Liver (tissue), 9 donors: Measurements from ENCODE around the gene SCNN1B. TPM values are rescaled to one million over a fixed set of nuclear protein-coding genes. Genes with fewer than 3 reads are reported as not detected.

ENCODE experiments used
- DNase-seq: peaks from one replicate; pipeline ENCODE4 v3.0.0-alpha.2; 2017; ENCODE audit warnings: low spot score
- H3K27ac ChIP-seq, 2 donors: one replicate each; pipeline ENCODE4 v1.7.0; 2013; ENCODE audit warnings: inconsistent platforms in 2 of 2, low read length in 2 of 2, control low read depth in 1 of 2, low read depth in 1 of 2, mild to moderate bottlenecking in 1 of 2
- H3K27me3 ChIP-seq, 4 donors: one replicate each; pipeline versions ENCODE4 v1.6.1 to v1.7.0; 2013; ENCODE audit warnings: low read length in 3 of 4, inconsistent platforms in 1 of 4, mild to moderate bottlenecking in 1 of 4, moderate library complexity in 1 of 4; ENCODE audit not compliant: control insufficient read depth in 4 of 4, insufficient read depth in 4 of 4
- H3K36me3 ChIP-seq, 4 donors: one replicate each; pipeline versions ENCODE4 v1.6.1 to v1.7.0; 2013; ENCODE audit warnings: low read length in 3 of 4, mild to moderate bottlenecking in 3 of 4, low read depth in 1 of 4, moderate library complexity in 1 of 4; ENCODE audit not compliant: control insufficient read depth in 4 of 4, insufficient read depth in 3 of 4
- H3K4me1 ChIP-seq, 4 donors: one replicate each; pipeline versions ENCODE4 v1.6.1 to v1.7.0; 2013; ENCODE audit warnings: low read length in 3 of 4, mild to moderate bottlenecking in 3 of 4, moderate library complexity in 1 of 4; ENCODE audit not compliant: control insufficient read depth in 4 of 4, insufficient read depth in 4 of 4
- H3K4me3 ChIP-seq, 3 donors: one replicate each; pipeline versions ENCODE4 v1.6.1 to v1.7.0; 2013; ENCODE audit warnings: low read length in 3 of 3, control low read depth in 1 of 3, low read depth in 1 of 3, mild to moderate bottlenecking in 1 of 3
- H3K9ac ChIP-seq, 2 donors: one replicate each; pipeline ENCODE4 v1.7.0; 2013; ENCODE audit warnings: low read length in 2 of 2, mild to moderate bottlenecking in 2 of 2, moderate library complexity in 2 of 2, control low read depth in 1 of 2, low read depth in 1 of 2
- H3K9me3 ChIP-seq, 4 donors: one replicate each; pipeline versions ENCODE4 v1.6.1 to v1.7.0; 2013; ENCODE audit warnings: low read length in 3 of 4; ENCODE audit not compliant: control insufficient read depth in 4 of 4
- CTCF ChIP-seq: fragments of 150-350 bp; IDR thresholded peaks from 2 replicates; pipeline ENCODE4 v1.5.1; 2017; ENCODE audit warnings: improper control_type of control experiment, low read depth, low read length; ENCODE audit not compliant: missing input control
- EGR1 ChIP-seq, 2 donors: IDR thresholded peaks; 2 replicates each; pipeline ENCODE4 v1.6.1; 2016 to 2018; ENCODE audit warnings: antibody characterized with exemption in 2 of 2, low read depth in 2 of 2
- FOXA2 ChIP-seq: IDR thresholded peaks from 2 replicates; pipeline ENCODE4 v1.6.1; 2016; ENCODE audit warnings: antibody characterized with exemption
- GABPA ChIP-seq, 2 donors: IDR thresholded peaks in 1 of 2; conservative IDR thresholded peaks in 1 of 2; 2 replicates each; pipeline ENCODE4 v1.6.1; 2016; ENCODE audit warnings: antibody characterized with exemption in 2 of 2, mild to moderate bottlenecking in 1 of 2, moderate library complexity in 1 of 2
- HNF4G ChIP-seq: IDR thresholded peaks from 2 replicates; pipeline ENCODE4 v1.6.1; 2016; ENCODE audit warnings: antibody characterized with exemption
- JUND ChIP-seq, 2 donors: IDR thresholded peaks; 2 replicates each; pipeline ENCODE4 v1.6.1; 2016; ENCODE audit warnings: antibody characterized with exemption in 2 of 2
- RAD21 ChIP-seq, 2 donors: IDR thresholded peaks; 2 replicates each; pipeline ENCODE4 v1.6.1; 2016; ENCODE audit warnings: antibody characterized with exemption in 2 of 2, mild to moderate bottlenecking in 2 of 2
- REST ChIP-seq: IDR thresholded peaks from 2 replicates; pipeline ENCODE4 v1.6.1; 2016; ENCODE audit warnings: antibody characterized with exemption, mild to moderate bottlenecking
- RXRA ChIP-seq, 2 donors: IDR thresholded peaks; 2 replicates each; pipeline ENCODE4 v1.6.1; 2017 to 2018; ENCODE audit warnings: antibody characterized with exemption in 2 of 2, mild to moderate bottlenecking in 1 of 2
- SP1 ChIP-seq: IDR thresholded peaks from 2 replicates; pipeline ENCODE4 v1.6.1; 2018; ENCODE audit warnings: antibody characterized with exemption, mild to moderate bottlenecking
- TAF1 ChIP-seq: conservative IDR thresholded peaks from 2 replicates; pipeline ENCODE4 v1.6.1; 2016; ENCODE audit warnings: antibody characterized with exemption, mild to moderate bottlenecking
- ZBTB33 ChIP-seq: IDR thresholded peaks from 2 replicates; pipeline ENCODE4 v1.6.1; 2016; ENCODE audit warnings: antibody characterized with exemption
- WGBS: extraction: QIAGEN DNeasy Blood & Tissue Kit; methylation state at CpG from one replicate; pipeline ENCODE4 v1.1.7; 2013; 5-methylcytosine and 5-hydroxymethylcytosine counted together
- polyA plus RNA-seq, 2 donors: library from polyadenylated mRNA; stranded (reverse) in 1 of 2; unstranded in 1 of 2; fragments of 200-250 nt in 1 of 2; fragments of >200 nt in 1 of 2; fragmentation: Nextera tagmentation in 1 of 2; extraction: Ambion mirVana in 1 of 2; gene quantifications; one replicate each; pipeline versions ENCODE4 v1.2.1 to v1.2.3, GENCODE V29; 2013 to 2015
- total RNA-seq, 2 donors: library from RNA; depleted of rRNA; stranded (reverse); fragments of >200 nt; gene quantifications; one replicate each; pipeline ENCODE4 v1.2.3, GENCODE V29; 2014
- TF ChIP-seq, protein P1 (sequence below): IDR thresholded peaks from 2 replicates; pipeline ENCODE4 v1.6.1; 2016; ENCODE audit warnings: antibody characterized with exemption
- TF ChIP-seq, protein P2 (sequence below): IDR thresholded peaks from 2 replicates; pipeline ENCODE4 v1.6.1; 2016; ENCODE audit warnings: antibody characterized with exemption
- donor health status: healthy.
- donor health status: healthy.
- donor health status: healthy.
- donor health status: healthy.
- donor health status: healthy.

SCNN1B gene
- total and polyA plus RNA-seq, 4 donors: 0.08 to 0.17 (median 0.14) TPM; not detected in 1

GRCh38 chr16:23310744-23311143, 8.6 kb downstream of the SCNN1B start:
- Histone ChIP-seq H3K4me3 (no peak overlapping the region), H3K9me3 (peaks cover 0 to 5% (median 0%) of the 10 kb centered on the region in 4 donors), H3K27me3 (no peaks in the 10 kb centered on the region), H3K27ac (no peak overlapping the region), H3K9ac (no peak overlapping the region), H3K36me3 (no peaks in the 10 kb centered on the region), H3K4me1 (no peaks in the 10 kb centered on the region)
- TF ChIP-seq RAD21 (IDR thresholded peaks at IDR 0.05): no peak
- TF ChIP-seq ZBTB33: no peak
- WGBS: 90% methylated on average over 5 of the region's 5 CpGs
- DNase-seq: no peak

DNA sequence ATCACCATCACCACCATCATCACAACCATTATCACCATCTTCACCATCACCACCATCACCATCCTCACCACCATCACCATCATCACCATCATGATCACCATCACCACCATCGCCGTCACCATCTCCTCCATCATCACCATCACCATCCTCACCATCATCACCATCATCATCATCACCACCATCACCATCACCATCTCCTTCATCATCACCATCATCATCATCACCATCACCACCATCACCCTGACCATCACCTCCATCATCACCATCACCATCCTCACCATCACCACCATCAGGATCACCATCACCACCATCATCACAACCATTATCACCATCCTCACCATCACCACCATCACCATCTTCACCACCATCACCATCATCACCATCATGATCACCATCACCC, 14.1 kb downstream of the SCNN1B start:
- H3K4me1 ChIP-seq: no peaks in the 10 kb centered on the region
- no peak overlapping the region for H3K4me3 ChIP-seq
- no peaks in the 10 kb centered on the region for H3K9me3 ChIP-seq
- H3K27me3 ChIP-seq: no peaks in the 10 kb centered on the region
- H3K36me3 ChIP-seq: no peaks in the 10 kb centered on the region
- H3K27ac ChIP-seq: no peak overlapping the region
- H3K9ac ChIP-seq: no peak overlapping the region
- no peak for DNase-seq
- WGBS: 98% methylated on average over 2 of the region's 2 CpGs
- TF ChIP-seq, protein P1, sequence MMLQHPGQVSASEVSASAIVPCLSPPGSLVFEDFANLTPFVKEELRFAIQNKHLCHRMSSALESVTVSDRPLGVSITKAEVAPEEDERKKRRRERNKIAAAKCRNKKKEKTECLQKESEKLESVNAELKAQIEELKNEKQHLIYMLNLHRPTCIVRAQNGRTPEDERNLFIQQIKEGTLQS: no peak
- no peak for TF ChIP-seq GABPA (IDR thresholded peaks at IDR 0.05 in 1 of 2, conservative IDR thresholded peaks at IDR 0.05 in 1 of 2)
- no peak for TF ChIP-seq SP1
- no peak for TF ChIP-seq EGR1 (IDR thresholded peaks at IDR 0.05; ENCODE audit: low read depth in 2 of 2)
- no peak for TF ChIP-seq RAD21 (IDR thresholded peaks at IDR 0.05)
- TF ChIP-seq JUND (IDR thresholded peaks at IDR 0.05): no peak
- no peak for TF ChIP-seq RXRA (IDR thresholded peaks at IDR 0.05)
- TF ChIP-seq FOXA2: no peak
- no peak for TF ChIP-seq CTCF
- TF ChIP-seq, protein P2, sequence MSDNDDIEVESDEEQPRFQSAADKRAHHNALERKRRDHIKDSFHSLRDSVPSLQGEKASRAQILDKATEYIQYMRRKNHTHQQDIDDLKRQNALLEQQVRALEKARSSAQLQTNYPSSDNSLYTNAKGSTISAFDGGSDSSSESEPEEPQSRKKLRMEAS: no peak
- no peak for TF ChIP-seq HNF4G
- TF ChIP-seq ZBTB33: no peak
- no peak for TF ChIP-seq TAF1
- no peak for TF ChIP-seq REST
